ENCODE measurements around the gene DMKN.
"Not testable (repeated sequence)": the region's sequence is repeated elsewhere in the genome, so short reads cannot be mapped to it uniquely, and the experiment has no call there.

Gene DMKN

DNA sequence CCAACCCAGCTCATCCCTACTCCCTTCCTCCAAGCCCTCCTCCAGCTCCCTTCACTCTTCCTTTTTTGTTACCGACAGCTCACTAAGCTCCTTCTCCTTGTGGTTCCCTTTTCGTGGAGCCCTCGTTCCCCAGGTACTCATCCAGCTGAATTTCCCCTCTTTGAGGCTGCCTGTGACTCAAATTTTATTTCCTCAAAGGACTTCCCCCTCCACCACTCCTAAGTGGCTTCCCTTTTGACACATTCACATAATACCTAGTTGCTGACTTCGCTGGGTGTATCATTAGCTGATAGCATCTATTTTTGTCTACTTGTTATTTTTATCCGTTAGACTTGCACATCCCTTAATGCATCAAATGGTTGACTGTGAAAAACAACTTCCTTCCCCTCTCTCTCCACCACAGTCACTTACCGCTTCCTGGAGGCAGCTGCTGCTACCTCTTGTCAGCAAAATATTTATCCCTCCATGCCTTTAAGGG lies 50.9 kb downstream of the DMKN start:
- DNase-seq (ENCODE audit: low spot score) (no peak), FAIRE-seq (no peak)

DNA sequence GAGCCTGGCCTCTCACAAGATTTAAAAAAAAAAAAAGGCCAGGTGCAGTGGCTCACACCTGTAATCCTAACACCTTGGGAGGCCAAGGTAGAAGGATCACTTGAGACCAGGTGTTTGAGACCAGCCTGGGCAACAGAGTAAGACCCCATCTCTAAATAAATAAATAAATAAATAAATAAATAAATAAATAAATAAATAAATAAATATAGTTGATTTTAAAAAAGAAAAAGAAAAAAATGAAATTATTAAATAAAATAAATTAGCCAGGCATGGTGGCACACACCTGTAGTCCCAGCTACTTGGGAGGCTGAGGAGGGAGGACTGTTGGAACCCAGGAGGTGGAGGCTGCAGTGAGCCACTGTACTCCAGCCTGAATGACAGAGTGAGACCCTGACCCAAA lies 51.7 kb downstream of the DMKN start:
- DNase-seq (ENCODE audit: low spot score); FAIRE-seq: not testable (repeated sequence)

DNA sequence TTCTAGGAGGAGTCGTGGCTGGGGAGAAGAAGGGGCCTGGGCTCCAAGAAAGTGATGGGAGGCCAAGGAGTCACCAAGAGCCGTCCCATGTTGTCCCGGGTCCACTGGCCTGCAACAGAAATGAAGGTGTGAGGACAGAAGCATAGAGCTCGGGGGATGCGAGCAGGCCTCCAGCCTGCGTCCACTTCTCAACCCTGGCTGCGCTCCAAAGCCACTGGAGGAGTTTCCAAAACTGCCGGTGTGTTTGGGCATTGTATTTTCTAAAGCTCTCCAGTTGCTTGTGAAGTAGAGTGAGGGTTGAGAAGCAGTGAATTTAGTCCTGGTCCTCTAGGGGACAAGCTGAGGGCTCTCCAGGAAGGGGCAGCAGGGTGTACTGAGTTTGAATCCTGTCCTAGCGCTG lies 52.4 kb downstream of the DMKN start:
- FAIRE-seq: no peak
- no peak for DNase-seq (ENCODE audit: low spot score)

DNA sequence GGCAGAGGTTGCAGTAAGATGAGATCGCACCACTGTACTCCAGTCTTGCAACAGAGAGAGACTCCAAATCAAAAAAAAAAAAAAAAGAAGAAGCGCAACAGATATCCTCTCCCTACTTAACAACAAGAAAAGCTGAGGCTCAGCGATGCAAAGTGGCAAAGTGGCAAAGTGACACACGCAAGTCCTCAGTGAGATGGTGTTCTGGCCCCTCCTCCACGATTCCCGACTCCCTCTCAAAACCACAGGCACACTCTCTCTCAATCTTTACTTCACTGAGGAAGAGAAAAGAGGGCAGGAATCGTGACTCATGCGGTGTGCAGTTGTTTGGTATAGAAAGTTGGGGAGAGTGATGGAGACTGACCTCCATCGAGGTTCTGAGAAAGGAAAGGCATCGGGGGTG lies 52.8 kb downstream of the DMKN start:
- FAIRE-seq: no peak

DNA sequence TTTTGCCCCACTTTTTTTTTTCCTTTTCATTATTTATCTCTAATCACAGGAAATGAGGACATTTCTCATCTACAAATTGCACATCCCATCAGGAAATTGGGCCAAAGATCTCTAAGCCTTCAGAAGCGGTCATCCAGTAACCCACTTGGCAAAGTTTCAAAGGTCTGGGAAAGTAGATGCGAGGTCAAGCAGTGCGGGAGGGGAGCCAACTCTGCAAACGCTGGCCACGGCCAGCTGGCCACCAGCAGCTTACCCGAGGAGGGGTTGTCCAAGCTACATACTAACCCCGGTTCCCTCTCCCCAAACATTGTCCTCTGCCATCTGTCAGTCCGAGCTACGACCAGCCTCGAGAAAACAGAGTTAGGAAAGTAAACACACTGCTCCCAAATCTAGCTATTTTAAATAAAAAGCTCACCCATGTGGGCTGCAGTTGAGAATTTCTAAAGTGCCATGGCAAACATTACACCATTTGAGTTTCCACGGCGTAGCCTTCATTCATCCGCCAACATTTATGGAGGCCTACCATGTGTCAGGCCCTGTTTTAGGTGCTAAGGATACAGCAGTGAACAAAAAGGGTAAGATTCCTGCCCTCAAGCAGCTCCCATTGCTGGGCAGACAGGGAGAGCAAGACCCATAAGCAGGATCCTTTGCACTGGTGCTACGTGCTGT lies 53.9 kb downstream of the DMKN start:
- no peak for FAIRE-seq
- no peak for DNase-seq (ENCODE audit: low spot score)

More for the DNA sequence above, 52.8 kb downstream of the DMKN start:
- DNase-seq (ENCODE audit: low spot score): peak; percentile 48

DNA sequence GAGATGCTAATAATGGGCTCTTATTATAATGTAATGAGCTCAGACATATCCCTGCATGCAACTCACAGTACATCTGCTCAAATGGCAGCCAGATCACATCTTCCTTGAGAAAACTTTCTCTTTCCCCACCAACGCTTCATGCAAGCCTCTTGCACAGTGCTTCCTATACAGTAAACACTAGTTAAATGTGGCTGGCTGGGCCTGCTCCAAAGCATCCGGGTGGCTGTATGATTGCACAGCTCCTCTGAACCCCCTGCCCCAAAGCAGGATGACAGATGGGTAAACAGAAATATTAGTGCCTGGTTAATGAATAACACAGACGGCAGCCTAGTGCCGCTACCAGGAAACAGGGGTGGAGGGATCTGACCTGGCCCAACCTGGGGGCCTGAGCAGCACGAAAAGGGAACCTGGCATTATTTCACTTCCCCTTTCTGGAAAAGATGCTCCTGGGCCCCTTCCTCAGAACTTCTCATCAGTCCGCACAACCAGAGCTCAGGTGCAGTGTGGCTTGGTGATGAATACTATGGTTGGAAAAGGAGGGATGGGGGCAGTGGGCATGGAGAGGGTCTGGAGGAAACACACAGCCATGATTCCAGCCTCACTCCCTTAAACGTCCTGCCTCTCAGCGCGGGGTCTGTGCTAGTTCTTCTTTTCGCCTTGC lies 54.6 kb downstream of the DMKN start:
- no peak for FAIRE-seq

DNA sequence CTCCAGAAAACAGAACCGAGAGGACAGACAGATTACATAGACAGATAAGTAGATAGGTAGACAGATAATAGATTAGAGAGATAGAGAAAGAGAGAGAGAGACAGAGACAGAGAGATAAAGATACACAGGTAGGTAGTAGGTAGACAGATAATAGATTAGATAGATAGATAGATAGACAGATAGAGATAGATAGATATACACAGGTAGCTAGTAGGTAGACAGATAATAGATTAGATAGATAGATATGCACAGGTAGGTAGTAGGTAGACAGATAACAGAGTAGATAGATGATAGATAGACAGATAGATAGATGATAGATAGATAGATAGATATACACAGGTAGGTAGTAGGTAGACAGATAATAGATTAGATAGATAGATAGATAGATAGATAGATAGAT lies 55.3 kb downstream of the DMKN start:
- FAIRE-seq (no peak), DNase-seq (ENCODE audit: low spot score) (no peak)

More for the DNA sequence above, 54.6 kb downstream of the DMKN start:
- no peak for DNase-seq (ENCODE audit: low spot score)

DNA sequence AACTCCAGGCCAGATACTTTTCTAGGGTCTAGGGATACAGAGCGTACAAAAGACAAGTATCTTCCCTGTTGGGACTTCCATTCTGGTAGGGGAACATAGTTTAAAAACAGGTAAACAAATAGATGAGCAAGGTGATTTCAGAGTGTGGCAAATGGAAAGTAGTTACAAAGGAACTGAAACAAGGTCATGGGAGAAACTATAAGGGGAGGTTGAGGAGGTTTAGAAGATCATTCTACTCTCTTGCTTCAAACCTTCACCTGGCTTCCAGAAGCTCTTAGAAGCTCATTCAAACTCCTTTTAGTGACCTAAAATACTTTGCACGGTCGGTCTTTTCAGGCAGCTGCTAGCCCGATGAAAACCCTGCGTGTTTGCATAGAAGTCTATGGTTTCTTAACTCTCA lies 56.3 kb downstream of the DMKN start:
- FAIRE-seq (no peak), DNase-seq (ENCODE audit: low spot score) (no peak)

DNA sequence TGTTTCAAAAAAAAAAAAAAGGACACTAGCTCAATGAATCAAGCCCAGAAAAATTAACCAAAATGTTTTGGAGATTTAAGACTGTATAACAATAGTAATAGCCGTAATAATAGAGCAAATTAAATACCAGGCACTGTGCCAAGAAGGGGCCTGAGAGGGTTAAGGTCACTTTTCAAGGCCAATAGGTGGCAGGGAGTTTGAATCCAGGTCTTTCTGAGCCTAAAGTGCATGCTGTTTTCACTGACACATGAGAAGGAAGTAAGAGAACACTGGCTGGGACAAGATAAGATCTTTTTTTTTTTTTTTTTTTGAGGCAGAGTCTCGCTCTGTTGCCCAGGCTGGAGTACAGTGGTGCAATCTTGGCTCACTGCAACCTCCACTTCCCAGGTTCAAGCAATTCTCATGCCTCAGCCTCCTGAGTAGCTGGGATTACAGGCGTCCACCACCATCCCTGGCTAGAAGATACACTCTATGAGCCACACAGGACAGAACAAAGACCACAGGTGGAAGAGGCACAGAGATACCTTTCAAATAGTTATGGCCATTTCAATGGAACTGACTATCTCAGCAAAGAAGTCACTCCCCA lies 57.7 kb downstream of the DMKN start:
- DNase-seq (ENCODE audit: low spot score) (no peak), FAIRE-seq (no peak)

DNA sequence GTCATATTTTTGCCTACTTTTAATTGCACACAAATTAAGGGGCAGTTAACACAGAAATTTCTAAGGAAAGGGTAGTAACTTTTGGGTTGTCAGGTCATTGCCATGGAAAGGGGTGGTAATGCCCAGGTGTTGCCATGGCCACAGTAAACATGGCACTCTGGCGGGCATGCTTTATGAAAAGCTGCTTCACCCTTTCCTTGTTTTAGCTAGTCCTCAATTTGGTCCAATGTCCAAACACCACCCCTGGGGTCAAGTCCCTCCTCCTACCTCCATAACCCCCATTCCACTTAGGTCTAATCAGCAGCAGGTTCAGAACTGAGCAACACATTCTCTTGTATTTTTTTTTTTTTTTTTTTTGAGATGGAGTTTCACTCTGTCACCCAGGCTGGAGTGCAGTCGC lies 58.8 kb downstream of the DMKN start:
- FAIRE-seq (no peak), DNase-seq (ENCODE audit: low spot score) (no peak)

DNA sequence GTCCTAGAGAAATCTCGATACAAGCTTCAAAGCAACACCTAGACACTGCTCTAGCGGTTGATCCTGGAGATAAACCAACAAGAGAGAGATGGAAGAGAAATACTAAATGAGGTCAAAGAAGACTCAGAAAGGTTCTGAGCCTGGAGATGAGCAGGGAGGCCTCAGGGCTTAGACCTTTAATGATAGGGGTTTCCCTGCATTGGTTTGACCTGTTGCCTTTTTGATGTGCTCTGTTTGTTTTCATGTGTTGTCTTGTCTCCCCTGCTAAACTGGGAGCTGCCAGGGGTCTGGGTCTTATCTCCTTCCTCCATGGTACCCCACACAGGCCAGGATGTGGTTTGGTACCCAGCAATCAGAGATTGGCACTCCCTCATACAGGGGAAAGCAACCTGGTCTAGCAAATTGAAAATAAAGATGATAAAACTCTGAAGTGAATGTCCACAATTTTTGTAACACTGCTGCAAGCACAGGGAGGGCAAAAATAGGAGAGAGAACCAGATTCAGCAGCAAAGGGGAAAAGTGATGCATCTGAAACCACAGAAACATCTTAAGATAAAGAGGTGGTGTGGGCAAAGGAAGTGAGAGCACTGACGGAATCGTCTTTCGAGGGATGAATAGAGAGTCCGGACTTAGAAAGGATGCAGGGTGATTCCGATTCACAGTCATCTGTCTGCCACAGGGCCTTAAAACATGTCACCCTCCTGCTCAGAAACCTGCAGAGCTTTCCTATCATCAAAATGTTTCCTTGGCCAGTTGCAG lies 61.9 kb downstream of the DMKN start:
- no peak for DNase-seq (ENCODE audit: low spot score)
- FAIRE-seq: no peak

DNA sequence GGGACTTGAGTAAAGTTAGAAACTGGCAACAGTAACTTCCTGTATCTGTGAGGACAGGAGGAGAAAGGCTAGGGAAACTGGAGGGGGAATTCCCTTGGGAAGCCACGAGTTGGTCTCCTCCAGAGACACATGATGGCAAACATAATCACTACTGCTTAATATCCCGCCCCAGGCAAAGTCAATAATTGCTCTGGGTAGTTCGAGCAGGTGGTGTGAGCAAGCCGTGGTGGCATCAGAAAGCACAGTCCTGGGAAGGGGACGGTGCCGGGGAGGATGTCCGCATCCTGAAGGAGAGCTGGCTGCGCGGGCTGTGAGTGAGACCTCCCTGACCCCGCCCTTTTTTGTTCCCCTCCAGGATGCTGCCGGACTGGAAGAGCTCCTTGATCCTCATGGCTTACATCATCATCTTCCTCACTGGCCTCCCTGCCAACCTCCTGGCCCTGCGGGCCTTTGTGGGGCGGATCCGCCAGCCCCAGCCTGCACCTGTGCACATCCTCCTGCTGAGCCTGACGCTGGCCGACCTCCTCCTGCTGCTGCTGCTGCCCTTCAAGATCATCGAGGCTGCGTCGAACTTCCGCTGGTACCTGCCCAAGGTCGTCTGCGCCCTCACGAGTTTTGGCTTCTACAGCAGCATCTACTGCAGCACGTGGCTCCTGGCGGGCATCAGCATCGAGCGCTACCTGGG lies 63.9 kb downstream of the DMKN start:
- DNase-seq (ENCODE audit: low spot score) (no peak), FAIRE-seq (no peak)

DNA sequence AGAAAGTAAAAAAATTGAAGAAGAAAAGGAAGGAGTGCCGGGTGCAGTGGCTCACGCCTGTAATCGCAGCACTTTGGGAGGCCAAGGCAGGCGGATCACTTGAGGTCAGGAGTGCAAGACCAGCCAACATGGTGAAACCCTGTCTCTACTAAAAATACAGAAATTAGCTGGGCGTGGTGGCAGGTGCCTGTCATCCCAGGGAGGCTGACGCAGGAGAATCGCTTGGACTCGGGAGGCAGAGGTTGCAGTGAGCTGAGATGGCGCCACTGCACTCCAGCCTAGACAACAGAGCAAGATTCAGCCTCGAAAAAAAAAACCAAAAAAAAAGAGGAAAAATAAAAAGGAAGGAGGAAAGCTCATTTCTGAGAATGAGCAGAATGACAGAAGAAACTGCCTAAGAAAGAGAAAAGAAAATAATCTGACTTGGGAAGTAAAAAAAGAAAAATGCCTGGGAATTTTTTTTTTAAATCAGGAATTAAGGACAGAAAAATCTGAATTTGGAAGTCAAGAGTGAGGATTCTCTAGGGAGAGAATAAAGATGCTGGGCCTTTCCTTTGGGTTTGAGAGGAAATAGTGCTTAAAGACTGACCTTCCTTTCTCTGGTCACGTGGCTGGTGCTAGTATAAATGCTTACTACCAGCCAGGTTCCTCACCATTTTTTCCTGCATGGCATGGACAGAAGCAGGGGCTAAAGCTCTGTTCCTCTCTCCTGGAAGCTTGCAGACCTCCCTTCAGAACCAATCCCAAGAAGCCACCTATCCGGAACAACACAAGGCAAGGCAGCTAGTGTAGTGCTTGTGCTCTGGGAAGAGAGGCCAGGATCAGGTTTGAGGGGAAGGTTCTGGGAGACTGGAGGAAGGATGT lies 65.6 kb downstream of the DMKN start, which contains the start of gene FFAR2:
FFAR2 (plus strand) TSS at position 652 of the 864 bp plus-strand sequence. CDS start 1,458 bp downstream, outside the sequence.
- FAIRE-seq: no peak
- DNase-seq (ENCODE audit: low spot score): no peak
